Measurements from ENCODE around the gene DCHS2. TPM values are rescaled to one million over a fixed set of nuclear protein-coding genes. Genes with fewer than 3 reads are reported as not detected.

DCHS2 gene
- total RNA-seq, 1 donor from 2014 or later, result 0.71 TPM

- H2AFZ ChIP-seq (replicated peaks), result no peak overlapping the region
- Mint-ChIP-seq H3K9me3 (no peaks in the 10 kb centered on the region), H3K4me1 (no peaks in the 10 kb centered on the region), H3K36me3 (no peaks in the 10 kb centered on the region), H3K27ac (no peak overlapping the region), H3K27me3 (ENCODE audit: insufficient read depth, low read depth) (peaks cover 2% of the 10 kb centered on the region), H3K4me3 (no peak overlapping the region)
- TF ChIP-seq EZH2phosphoT487 (IDR thresholded peaks at IDR 0.05), result no peak
- TF ChIP-seq CTCF (IDR thresholded peaks at IDR 0.05), result no peak
- TF ChIP-seq EZH2 (IDR thresholded peaks at IDR 0.05), result no peak
- H4K20me1 ChIP-seq (ENCODE audit: low read depth), result no peaks in the 10 kb centered on the region
- H3K27me3 ChIP-seq, result no peaks in the 10 kb centered on the region
- H3F3A ChIP-seq (ENCODE audit: low read depth), result no peaks in the 10 kb centered on the region
- no peak for DNase-seq (ENCODE audit: low spot score)
- no peak overlapping the region for H3K4me2 ChIP-seq
- H3K27ac ChIP-seq, result no peak overlapping the region
- no peak overlapping the region for H3K9ac ChIP-seq
- H3K36me3 ChIP-seq, result no peaks in the 10 kb centered on the region
- H3K4me1 ChIP-seq, result no peaks in the 10 kb centered on the region
- H3K9me3 ChIP-seq (ENCODE audit: low read depth), result no peaks in the 10 kb centered on the region
- no peaks in the 10 kb centered on the region for H3K79me2 ChIP-seq (ENCODE audit: low read depth)
- H3K4me3 ChIP-seq, result no peak overlapping the region
Observed at GRCh38 chr4:154441982-154442381, 49.6 kb downstream of the DCHS2 start.

DNA sequence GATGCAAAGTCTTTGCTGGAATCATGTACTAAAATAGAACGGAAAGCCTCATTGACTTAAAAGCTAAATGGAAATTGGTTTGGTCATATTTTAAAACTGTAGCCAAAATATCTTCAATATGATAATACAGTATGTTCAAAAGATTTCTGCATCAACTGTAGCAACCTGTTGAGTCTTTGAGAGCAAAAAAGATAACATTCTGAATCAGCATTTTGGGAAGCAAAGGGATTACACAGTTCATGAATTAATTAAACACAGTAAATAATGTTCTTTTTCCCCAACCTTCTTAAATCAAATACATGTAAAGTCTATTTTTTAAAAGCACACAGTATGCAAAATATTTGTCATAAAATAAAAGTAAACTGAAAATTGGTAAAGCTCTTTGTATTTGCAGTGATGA lies 50.5 kb downstream of the DCHS2 start:
- TF ChIP-seq EZH2 (IDR thresholded peaks at IDR 0.05), result no peak
- TF ChIP-seq CTCF (IDR thresholded peaks at IDR 0.05), result no peak
- no peak for TF ChIP-seq EZH2phosphoT487 (IDR thresholded peaks at IDR 0.05)
- no peaks in the 10 kb centered on the region for H3K9me3 Mint-ChIP-seq
- Histone ChIP-seq H4K20me1 (ENCODE audit: low read depth) (no peaks in the 10 kb centered on the region), H3K27me3 (no peaks in the 10 kb centered on the region), H2AFZ (replicated peaks) (no peak overlapping the region), H3K36me3 (no peaks in the 10 kb centered on the region), H3K4me3 (no peak overlapping the region), H3K9ac (no peak overlapping the region), H3F3A (ENCODE audit: low read depth) (no peaks in the 10 kb centered on the region), H3K27ac (no peak overlapping the region), H3K4me2 (no peak overlapping the region), H3K79me2 (ENCODE audit: low read depth) (no peaks in the 10 kb centered on the region), H3K9me3 (ENCODE audit: low read depth) (no peaks in the 10 kb centered on the region), H3K4me1 (no peaks in the 10 kb centered on the region)
- no peak overlapping the region for H3K4me3 Mint-ChIP-seq
- H3K27ac Mint-ChIP-seq, result no peak overlapping the region
- no peaks in the 10 kb centered on the region for H3K4me1 Mint-ChIP-seq
- no peak for DNase-seq (ENCODE audit: low spot score)
- H3K36me3 Mint-ChIP-seq, result no peaks in the 10 kb centered on the region
- no peaks in the 10 kb centered on the region for H3K27me3 Mint-ChIP-seq (ENCODE audit: insufficient read depth, low read depth)

- no peak overlapping the region for H3K27ac ChIP-seq
- H3K9me3 ChIP-seq (ENCODE audit: low read depth), result no peaks in the 10 kb centered on the region
- H4K20me1 ChIP-seq (ENCODE audit: low read depth), result no peaks in the 10 kb centered on the region
- no peaks in the 10 kb centered on the region for H3K27me3 ChIP-seq
- Mint-ChIP-seq H3K4me1 (no peaks in the 10 kb centered on the region), H3K9me3 (no peaks in the 10 kb centered on the region), H3K36me3 (no peaks in the 10 kb centered on the region), H3K27me3 (ENCODE audit: insufficient read depth, low read depth) (no peaks in the 10 kb centered on the region), H3K4me3 (no peak overlapping the region), H3K27ac (no peak overlapping the region)
- no peak overlapping the region for H3K9ac ChIP-seq
- no peaks in the 10 kb centered on the region for H3K4me1 ChIP-seq
- H3K4me3 ChIP-seq, result no peak overlapping the region
- no peak for DNase-seq (ENCODE audit: low spot score)
- no peak for TF ChIP-seq CTCF (IDR thresholded peaks at IDR 0.05)
- TF ChIP-seq EZH2phosphoT487 (IDR thresholded peaks at IDR 0.05), result no peak
- TF ChIP-seq EZH2 (IDR thresholded peaks at IDR 0.05), result no peak
- H2AFZ ChIP-seq (replicated peaks), result no peak overlapping the region
- no peak overlapping the region for H3K4me2 ChIP-seq
- H3K36me3 ChIP-seq, result no peaks in the 10 kb centered on the region
- no peaks in the 10 kb centered on the region for H3K79me2 ChIP-seq (ENCODE audit: low read depth)
- no peaks in the 10 kb centered on the region for H3F3A ChIP-seq (ENCODE audit: low read depth)
Observed at GRCh38 chr4:154439224-154439623, 52.4 kb downstream of the DCHS2 start.

Measured in neural progenitor cell (in vitro differentiated cells).